ENCODE data around the gene EEIG1. TPM values are rescaled to one million over a fixed set of nuclear protein-coding genes. Genes with fewer than 3 reads are reported as not detected.

The EEIG1 gene
- polyA plus RNA-seq, 12 donors, result 12.7 to 37.2 (median 14.9) TPM; not detected in 1

GRCh38 chr9:127962278-127962677 is 18.5 kb downstream of the EEIG1 start:
- DNase-seq, result no peak

DNA sequence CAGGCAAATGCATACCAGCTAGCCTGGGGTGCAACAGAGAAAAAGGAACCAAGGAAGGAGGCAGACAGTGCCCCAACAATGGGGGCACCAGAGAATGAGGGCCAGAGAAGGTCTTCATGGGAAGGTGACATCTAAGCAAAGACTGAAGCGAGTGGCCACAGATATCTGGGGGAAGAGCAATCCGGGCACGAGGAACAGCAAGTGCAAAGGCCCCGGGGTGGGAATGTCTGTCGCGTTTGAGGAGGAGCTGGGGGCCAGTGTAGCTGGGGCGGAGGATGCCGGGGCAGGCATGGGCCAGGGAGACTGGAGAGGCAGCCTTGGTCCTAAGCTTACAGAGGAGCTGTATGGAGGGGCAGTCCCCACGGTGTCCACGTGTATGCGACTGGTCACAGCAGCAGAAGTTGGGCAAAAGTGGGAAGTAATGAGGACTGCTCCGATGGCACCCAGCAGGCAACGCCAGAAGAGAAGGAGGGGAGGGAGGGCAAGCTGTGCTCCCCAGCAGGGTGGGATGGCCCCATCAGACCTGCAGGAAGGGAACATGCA is 19.1 kb downstream of the EEIG1 start:
- DNase-seq, result no peak

GRCh38 chr9:127961155-127961490 is 19.7 kb downstream of the EEIG1 start:
- DNase-seq, result no peak

DNA sequence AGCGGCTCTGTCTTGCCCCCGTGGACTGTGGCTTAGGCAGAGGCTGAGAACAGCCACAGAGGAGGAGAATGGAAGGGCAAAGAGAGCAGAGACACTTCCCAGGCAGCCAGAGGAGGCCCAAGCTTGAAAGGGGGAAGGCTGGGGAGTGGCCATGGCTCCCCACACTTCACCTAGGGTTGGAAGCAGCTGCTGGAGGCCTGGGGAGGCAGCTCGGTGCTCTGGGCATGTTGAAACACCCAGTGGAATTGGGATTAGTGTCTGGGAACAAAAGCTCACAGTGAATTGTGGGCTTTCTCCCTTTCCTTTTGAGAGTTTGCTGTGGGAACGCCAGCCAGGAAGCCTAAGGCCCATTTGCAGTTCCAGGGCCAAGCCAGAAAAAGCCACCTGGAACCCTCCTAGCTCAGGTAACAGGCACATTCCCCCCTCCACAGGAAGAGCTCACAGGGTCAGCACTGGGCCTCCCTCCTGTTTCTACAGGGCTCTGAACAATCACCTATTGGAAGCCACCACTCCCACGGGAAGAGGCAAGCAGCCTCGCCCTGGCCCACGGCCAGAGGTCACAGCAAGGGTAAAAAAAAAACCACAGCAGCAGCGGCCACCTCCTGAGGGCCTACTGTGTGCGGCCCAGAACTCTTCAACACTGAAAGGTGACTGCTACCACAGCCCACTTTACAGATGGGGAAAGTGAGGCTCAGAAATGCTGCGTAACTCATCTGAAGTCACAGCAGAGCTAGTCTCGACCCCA is 20.2 kb downstream of the EEIG1 start:
- DNase-seq, result no peak

DNA sequence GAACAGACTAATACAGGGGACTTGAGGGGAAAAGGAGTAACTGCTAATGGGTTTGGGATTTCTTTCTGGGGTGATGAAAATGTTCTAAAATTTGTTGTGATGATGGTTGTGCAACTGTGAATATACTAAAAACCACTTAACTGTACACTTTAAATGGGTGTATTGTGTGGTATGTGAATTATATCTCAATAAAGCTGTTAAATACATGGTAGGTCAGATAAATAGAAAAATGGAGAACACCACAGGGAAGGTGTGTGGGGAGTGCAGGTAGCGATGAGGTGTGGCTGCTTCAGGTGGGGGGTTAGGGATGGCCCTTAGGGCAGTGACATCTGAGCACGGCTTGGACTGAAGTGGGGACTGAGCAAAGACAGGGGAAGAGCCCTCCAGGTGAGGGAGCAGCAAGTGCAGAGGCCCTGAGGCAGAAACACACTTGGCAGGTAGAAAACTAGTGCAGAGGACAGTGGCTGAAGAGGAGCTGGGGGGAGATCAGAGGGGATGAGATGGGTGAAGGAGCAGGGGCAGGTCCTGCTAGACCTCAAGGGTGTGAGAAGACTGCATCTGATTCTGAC is 20.9 kb downstream of the EEIG1 start:
- no peak for DNase-seq

GRCh38 chr9:127959398-127959797 is 21.4 kb downstream of the EEIG1 start:
- no peak for DNase-seq

DNA sequence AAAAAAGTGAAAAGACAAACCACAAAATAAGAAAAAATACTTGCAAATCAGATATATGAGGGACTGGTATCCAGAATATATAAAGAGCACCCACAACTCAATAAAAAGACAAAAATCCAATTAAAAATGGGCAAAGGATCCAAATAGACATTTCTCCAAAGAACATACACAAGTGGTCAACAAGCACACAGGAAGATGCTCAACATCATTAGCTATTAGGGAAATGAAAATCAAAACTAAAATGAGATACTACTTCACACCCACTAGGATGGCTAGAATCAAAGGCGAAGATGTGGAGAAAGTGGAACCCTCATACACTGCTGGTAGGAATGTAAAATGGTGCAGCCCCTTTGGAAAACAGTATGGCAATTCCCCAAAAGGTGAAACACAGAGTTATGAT is 22.1 kb downstream of the EEIG1 start:
- DNase-seq, result no peak

DNA sequence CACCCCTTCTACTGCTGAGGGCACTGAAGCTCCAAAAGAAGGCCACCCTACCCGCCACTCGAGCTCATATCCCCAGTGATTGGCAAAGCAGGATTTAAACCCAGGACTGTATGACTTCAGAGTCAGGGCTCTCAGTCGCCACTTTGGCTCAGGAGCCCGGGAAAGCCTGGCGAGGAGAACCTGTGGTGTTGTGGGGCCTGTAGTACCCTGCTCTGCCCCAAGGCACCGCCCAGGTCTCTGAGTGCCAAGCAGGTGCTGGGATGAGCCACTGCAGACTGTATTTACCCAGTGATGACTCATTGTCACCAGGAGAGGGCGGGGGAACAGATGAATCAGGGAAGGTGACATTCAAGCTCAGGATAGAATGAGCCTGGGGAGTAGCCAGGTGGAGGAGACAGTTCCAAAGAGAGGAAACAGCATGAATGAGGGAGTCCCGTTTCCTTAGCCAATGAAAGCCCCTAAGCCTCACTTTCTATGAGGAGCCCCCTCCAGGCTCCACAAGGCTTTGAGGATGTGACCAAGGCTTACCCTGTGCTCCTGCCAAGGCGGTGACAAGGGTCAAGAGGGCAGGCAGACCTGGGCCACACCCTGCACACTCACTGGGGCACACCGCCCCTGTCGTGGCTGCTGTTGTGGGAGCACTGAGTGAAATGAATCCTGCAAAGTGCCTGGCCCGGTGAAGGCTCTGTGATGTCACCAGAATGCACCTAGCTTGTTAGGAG is 25.3 kb downstream of the EEIG1 start:
- no peak for DNase-seq

GRCh38 chr9:127954831-127955293 is 25.9 kb downstream of the EEIG1 start:
- no peak for DNase-seq

- DNase-seq, result no peak
These were observed 26.9 kb downstream of the EEIG1 start for GRCh38 chr9:127953768-127954505.

DNA sequence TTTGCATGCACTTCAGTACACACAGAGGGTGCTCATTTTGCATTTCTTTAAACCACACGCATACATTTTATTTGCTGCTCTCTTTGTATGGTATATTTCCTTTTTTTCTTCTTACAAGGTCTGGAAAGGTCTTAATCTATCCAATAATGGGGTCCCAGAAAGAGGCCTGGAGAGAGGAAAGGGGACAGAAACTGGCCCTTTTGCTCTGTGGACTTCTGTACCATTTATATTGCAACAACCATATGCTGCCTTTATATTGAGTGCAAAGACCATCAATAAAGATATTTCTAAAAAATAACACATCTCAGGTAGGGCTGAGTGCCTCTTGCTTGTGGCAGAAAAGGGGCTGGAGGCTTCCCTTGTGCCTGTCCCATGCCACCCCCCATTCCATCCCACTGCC is 27.6 kb downstream of the EEIG1 start:
- DNase-seq, result no peak

DNA sequence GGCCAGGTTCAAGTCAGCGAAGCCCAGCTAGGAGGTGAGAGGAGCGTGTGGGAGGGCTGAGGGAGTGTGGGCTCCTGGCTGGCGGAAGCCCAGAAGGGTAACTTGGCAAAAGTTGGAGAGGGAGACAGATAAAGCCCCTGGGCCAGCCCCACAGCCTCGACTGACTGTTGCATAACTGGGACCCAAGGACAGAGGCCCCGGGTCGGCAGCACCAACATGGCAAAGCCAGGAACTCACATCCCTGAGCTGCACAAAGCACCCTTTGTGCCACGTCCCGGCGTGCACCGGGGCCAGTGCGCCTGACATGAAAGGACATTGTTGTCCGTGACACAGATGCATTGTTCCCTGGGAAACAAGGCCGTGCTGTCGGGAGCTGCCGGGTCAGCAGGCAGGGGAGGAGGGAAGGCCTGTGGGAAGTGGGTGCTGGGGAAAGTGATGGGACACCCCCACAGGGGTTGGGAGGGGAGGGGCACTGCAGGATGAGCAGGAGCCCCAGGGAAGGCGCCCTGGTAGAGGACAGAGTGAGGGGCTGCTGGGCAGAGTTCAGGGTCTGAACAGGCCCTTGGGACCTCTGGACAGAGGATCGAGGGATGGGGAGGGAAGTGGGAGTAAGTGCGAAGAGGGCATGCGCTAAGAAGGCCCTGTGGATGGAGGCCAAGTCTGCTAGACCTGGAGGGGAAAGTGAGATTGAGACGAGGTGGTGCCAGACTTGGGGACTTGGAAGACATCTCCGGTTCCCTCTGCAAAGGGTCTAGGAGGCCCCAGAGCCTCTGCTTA is 30.1 kb downstream of the EEIG1 start:
- DNase-seq, result no peak

DNA sequence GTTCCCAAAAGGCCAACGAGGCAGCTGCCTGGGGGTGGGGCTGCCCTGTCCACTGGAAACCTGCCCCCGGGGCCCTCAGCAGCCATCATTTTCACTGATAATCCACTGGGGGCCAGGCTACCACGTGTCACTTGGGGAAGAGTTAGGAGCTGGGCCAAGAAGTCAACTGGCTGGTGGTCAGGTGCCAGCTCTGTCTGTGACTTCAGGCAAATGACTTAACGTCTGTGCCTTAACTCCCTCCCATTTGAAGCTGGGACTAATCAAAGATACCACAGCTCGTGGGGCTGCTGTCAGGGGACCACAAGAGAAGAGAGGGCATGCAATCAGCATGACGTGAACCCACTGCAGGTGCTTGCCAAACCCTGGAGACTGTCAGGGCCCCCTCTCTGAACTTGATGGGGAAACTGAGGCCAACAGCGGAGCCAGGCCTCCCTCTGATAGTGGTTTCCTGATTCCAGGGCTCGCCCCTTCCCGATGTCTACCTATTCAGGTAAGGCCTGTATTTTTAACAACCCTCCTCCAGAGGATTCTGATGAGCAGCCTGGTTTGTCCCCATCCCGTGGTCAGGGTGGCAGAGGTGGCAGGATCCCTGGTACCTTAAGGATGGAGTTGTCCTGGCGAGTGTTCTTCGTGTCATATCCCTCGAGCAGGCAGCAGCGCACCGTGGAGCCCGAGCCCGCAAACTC is 30.8 kb downstream of the EEIG1 start:
- no peak for DNase-seq

- no peak for DNase-seq
These were observed 32.7 kb downstream of the EEIG1 start for GRCh38 chr9:127947841-127948710.

GRCh38 chr9:127946728-127947127 is 34.1 kb downstream of the EEIG1 start:
- DNase-seq, result no peak

- no peak for DNase-seq
These were observed 34.8 kb downstream of the EEIG1 start for GRCh38 chr9:127945942-127946341.

DNA sequence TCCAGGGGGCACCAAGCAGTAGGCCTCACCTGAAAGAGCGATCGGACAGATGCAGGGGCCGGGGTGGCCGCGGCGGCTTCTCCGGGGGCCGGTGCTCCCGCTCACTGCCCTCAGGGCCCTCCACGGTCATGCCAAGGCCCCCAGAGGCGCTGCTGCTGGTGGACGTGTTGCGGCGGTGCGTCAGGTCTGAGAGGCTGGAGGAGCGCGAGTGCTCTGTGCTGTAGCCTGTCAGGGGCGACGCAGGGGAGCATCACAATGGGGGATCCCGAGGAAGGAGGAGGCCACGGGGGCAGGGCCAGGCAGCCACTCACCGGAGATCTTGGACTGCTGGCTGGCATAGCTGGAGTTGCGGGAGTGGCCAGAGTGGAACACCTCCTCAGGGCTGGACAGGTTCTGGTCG is 35.5 kb downstream of the EEIG1 start:
- DNase-seq, result no peak

- DNase-seq, result no peak
These were observed 36.1 kb downstream of the EEIG1 start for GRCh38 chr9:127944586-127945218.

GRCh38 chr9:127943731-127944144 is 37.1 kb downstream of the EEIG1 start:
- DNase-seq, result peak; percentile 70
